Measurements from ENCODE around the gene ZEB2. TPM values are rescaled to one million over a fixed set of nuclear protein-coding genes. Genes with fewer than 3 reads are reported as not detected.
A peak's percentile ranks its signal among the peaks of the same experiment; 100 is the strongest.

The ZEB2 gene
- total and polyA plus RNA-seq, 2 of the 8 experiments (the other 6 are each of a cell fraction or from before 2014, with no cell fraction given), result 0.38 TPM; not detected in 1

DNA sequence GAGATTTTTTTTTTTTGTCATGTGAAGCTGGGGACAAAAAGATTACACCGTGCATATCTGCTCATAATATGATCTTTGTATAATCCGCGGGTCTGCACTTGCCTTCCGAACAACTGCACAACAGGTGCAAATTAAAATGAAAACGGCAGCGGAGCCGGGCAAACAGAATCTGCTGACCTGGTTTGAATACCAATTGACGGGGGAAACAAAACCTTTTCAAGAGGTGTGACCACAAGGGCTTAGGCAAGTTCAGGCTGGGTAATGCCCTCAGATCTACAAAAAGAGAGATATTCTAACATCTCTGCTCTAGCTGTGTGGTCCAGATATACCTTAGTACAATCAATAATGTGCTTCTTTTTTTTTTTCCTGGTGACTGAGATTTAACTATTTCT is 88.5 kb downstream of the ZEB2 start (continued):
- TF ChIP-seq, protein P1, sequence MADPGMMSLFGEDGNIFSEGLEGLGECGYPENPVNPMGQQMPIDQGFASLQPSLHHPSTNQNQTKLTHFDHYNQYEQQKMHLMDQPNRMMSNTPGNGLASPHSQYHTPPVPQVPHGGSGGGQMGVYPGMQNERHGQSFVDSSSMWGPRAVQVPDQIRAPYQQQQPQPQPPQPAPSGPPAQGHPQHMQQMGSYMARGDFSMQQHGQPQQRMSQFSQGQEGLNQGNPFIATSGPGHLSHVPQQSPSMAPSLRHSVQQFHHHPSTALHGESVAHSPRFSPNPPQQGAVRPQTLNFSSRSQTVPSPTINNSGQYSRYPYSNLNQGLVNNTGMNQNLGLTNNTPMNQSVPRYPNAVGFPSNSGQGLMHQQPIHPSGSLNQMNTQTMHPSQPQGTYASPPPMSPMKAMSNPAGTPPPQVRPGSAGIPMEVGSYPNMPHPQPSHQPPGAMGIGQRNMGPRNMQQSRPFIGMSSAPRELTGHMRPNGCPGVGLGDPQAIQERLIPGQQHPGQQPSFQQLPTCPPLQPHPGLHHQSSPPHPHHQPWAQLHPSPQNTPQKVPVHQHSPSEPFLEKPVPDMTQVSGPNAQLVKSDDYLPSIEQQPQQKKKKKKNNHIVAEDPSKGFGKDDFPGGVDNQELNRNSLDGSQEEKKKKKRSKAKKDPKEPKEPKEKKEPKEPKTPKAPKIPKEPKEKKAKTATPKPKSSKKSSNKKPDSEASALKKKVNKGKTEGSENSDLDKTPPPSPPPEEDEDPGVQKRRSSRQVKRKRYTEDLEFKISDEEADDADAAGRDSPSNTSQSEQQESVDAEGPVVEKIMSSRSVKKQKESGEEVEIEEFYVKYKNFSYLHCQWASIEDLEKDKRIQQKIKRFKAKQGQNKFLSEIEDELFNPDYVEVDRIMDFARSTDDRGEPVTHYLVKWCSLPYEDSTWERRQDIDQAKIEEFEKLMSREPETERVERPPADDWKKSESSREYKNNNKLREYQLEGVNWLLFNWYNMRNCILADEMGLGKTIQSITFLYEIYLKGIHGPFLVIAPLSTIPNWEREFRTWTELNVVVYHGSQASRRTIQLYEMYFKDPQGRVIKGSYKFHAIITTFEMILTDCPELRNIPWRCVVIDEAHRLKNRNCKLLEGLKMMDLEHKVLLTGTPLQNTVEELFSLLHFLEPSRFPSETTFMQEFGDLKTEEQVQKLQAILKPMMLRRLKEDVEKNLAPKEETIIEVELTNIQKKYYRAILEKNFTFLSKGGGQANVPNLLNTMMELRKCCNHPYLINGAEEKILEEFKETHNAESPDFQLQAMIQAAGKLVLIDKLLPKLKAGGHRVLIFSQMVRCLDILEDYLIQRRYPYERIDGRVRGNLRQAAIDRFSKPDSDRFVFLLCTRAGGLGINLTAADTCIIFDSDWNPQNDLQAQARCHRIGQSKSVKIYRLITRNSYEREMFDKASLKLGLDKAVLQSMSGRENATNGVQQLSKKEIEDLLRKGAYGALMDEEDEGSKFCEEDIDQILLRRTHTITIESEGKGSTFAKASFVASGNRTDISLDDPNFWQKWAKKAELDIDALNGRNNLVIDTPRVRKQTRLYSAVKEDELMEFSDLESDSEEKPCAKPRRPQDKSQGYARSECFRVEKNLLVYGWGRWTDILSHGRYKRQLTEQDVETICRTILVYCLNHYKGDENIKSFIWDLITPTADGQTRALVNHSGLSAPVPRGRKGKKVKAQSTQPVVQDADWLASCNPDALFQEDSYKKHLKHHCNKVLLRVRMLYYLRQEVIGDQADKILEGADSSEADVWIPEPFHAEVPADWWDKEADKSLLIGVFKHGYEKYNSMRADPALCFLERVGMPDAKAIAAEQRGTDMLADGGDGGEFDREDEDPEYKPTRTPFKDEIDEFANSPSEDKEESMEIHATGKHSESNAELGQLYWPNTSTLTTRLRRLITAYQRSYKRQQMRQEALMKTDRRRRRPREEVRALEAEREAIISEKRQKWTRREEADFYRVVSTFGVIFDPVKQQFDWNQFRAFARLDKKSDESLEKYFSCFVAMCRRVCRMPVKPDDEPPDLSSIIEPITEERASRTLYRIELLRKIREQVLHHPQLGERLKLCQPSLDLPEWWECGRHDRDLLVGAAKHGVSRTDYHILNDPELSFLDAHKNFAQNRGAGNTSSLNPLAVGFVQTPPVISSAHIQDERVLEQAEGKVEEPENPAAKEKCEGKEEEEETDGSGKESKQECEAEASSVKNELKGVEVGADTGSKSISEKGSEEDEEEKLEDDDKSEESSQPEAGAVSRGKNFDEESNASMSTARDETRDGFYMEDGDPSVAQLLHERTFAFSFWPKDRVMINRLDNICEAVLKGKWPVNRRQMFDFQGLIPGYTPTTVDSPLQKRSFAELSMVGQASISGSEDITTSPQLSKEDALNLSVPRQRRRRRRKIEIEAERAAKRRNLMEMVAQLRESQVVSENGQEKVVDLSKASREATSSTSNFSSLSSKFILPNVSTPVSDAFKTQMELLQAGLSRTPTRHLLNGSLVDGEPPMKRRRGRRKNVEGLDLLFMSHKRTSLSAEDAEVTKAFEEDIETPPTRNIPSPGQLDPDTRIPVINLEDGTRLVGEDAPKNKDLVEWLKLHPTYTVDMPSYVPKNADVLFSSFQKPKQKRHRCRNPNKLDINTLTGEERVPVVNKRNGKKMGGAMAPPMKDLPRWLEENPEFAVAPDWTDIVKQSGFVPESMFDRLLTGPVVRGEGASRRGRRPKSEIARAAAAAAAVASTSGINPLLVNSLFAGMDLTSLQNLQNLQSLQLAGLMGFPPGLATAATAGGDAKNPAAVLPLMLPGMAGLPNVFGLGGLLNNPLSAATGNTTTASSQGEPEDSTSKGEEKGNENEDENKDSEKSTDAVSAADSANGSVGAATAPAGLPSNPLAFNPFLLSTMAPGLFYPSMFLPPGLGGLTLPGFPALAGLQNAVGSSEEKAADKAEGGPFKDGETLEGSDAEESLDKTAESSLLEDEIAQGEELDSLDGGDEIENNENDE (IDR thresholded peaks at IDR 0.05; ENCODE audit: insufficient replicate concordance, low read length), result no peak
- 0 out of 2 replicates have a peak, but pooled peaks have one; percentile 49 for TF ChIP-seq MAFK (IDR thresholded peaks at IDR 0.05; ENCODE audit: low read depth, low read length)
- no peak for TF ChIP-seq YY1 (IDR thresholded peaks at IDR 0.05; ENCODE audit: low read depth, low read length)
- TF ChIP-seq TAF7 (optimal IDR thresholded peaks at IDR 0.05; ENCODE audit: borderline replicate concordance, low read depth, low read length), result no peak
- TF ChIP-seq, protein P2, sequence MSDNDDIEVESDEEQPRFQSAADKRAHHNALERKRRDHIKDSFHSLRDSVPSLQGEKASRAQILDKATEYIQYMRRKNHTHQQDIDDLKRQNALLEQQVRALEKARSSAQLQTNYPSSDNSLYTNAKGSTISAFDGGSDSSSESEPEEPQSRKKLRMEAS (IDR thresholded peaks at IDR 0.05), result 0 out of 2 replicates have a peak, but pooled peaks have one; percentile 48
